ENCODE data around the gene ENTPD8.
"Not testable (repeated sequence)": the region's sequence is repeated elsewhere in the genome, so short reads cannot be mapped to it uniquely, and the experiment has no call there.

Gene ENTPD8

GRCh38 chr9:137452006-137452760 is 11.0 kb upstream of the ENTPD8 start:
- peaks cover under 1% of the 10 kb centered on the region for H3K4me1 ChIP-seq (ENCODE audit: low read length)
- H3K36me3 ChIP-seq (replicated peaks; ENCODE audit: low read depth, low read length), result peaks cover 33% of the 10 kb centered on the region
- no peak overlapping the region for H3K4me2 ChIP-seq (ENCODE audit: low read length)
- H3K79me2 ChIP-seq (ENCODE audit: low read length), result no peaks in the 10 kb centered on the region
- H2AFZ ChIP-seq (ENCODE audit: low read depth, low read length), result no peak overlapping the region
- no peak overlapping the region for H3K9ac ChIP-seq (ENCODE audit: low read length)
- no peak overlapping the region for H3K4me3 ChIP-seq (ENCODE audit: low read length)
- H3K9me3 ChIP-seq (ENCODE audit: insufficient read depth, low read length), result no peaks in the 10 kb centered on the region
- TF ChIP-seq EZH2phosphoT487 (IDR thresholded peaks at IDR 0.05; ENCODE audit: low read depth) (no peak), CTCF (IDR thresholded peaks at IDR 0.05; ENCODE audit: low read depth, low read length) (no peak)
- no peaks in the 10 kb centered on the region for H3K27me3 ChIP-seq (ENCODE audit: low read depth, low read length)
- peaks cover 6% of the 10 kb centered on the region for H4K20me1 ChIP-seq (ENCODE audit: insufficient read depth, low read length)
- no peak overlapping the region for H3K27ac ChIP-seq (ENCODE audit: low read length)

GRCh38 chr9:137451264-137452005 is 10.3 kb upstream of the ENTPD8 start:
- not testable (repeated sequence) for H3K79me2 ChIP-seq (ENCODE audit: low read length); H3K4me3 ChIP-seq (ENCODE audit: low read length); H2AFZ ChIP-seq (ENCODE audit: low read depth, low read length); H3K4me2 ChIP-seq (ENCODE audit: low read length); H3K4me1 ChIP-seq (ENCODE audit: low read length); H4K20me1 ChIP-seq (ENCODE audit: insufficient read depth, low read length); H3K9ac ChIP-seq (ENCODE audit: low read length); H3K27ac ChIP-seq (ENCODE audit: low read length); H3K27me3 ChIP-seq (ENCODE audit: low read depth, low read length); H3K9me3 ChIP-seq (ENCODE audit: insufficient read depth, low read length)
- H3K36me3 ChIP-seq (replicated peaks; ENCODE audit: low read depth, low read length), result peaks cover 30% of the 10 kb centered on the region

GRCh38 chr9:137450539-137451222 is 9.5 kb upstream of the ENTPD8 start:
- not testable (repeated sequence) for H4K20me1 ChIP-seq (ENCODE audit: insufficient read depth, low read length); H3K9me3 ChIP-seq (ENCODE audit: insufficient read depth, low read length); H3K9ac ChIP-seq (ENCODE audit: low read length); H2AFZ ChIP-seq (ENCODE audit: low read depth, low read length); H3K4me3 ChIP-seq (ENCODE audit: low read length); H3K79me2 ChIP-seq (ENCODE audit: low read length); H3K27me3 ChIP-seq (ENCODE audit: low read depth, low read length); H3K4me2 ChIP-seq (ENCODE audit: low read length); H3K27ac ChIP-seq (ENCODE audit: low read length)
- peaks cover 16% of the 10 kb centered on the region for H3K4me1 ChIP-seq (ENCODE audit: low read length)
- peaks cover 24% of the 10 kb centered on the region for H3K36me3 ChIP-seq (replicated peaks; ENCODE audit: low read depth, low read length)

- no peaks in the 10 kb centered on the region for H3K79me2 ChIP-seq (ENCODE audit: low read length)
- H3K27ac ChIP-seq (ENCODE audit: low read length), result no peak overlapping the region
- no peaks in the 10 kb centered on the region for H3K27me3 ChIP-seq (ENCODE audit: low read depth, low read length)
- H3K4me2 ChIP-seq (ENCODE audit: low read length), result no peak overlapping the region
- no peak overlapping the region for H2AFZ ChIP-seq (ENCODE audit: low read depth, low read length)
- H3K4me1 ChIP-seq (ENCODE audit: low read length), result peaks cover 21% of the 10 kb centered on the region
- H3K36me3 ChIP-seq (replicated peaks; ENCODE audit: low read depth, low read length), result peaks cover 23% of the 10 kb centered on the region
- TF ChIP-seq CTCF (IDR thresholded peaks at IDR 0.05; ENCODE audit: low read depth, low read length) (no peak), EZH2phosphoT487 (IDR thresholded peaks at IDR 0.05; ENCODE audit: low read depth) (no peak)
- peaks cover 6% of the 10 kb centered on the region for H4K20me1 ChIP-seq (ENCODE audit: insufficient read depth, low read length)
- no peak overlapping the region for H3K9ac ChIP-seq (ENCODE audit: low read length)
- H3K9me3 ChIP-seq (ENCODE audit: insufficient read depth, low read length), result no peaks in the 10 kb centered on the region
- no peak overlapping the region for H3K4me3 ChIP-seq (ENCODE audit: low read length)
These were observed 8.9 kb upstream of the ENTPD8 start for GRCh38 chr9:137449931-137450538.
